Body of pancreas (tissue), 4 donors: ENCODE results near the gene ERICH4.

ENCODE experiments used
- POLR2A ChIP-seq, 3 donors: fragments of 450-650 bp; IDR thresholded peaks; one replicate each; pipeline ENCODE4 v1.6.1; 2016; ENCODE audit warnings: antibody characterized with exemption in 3 of 3, mild to moderate bottlenecking in 2 of 3
- TF ChIP-seq, protein P1 (sequence below), 7 experiments: fragments of 450-650 bp in 4 of 7; fragments of 200-600 bp in 3 of 7; sonication (generic) in 3 of 7; IDR thresholded peaks; one replicate each; pipeline ENCODE4 v1.5.1; 2016 to 2019; ENCODE audit warnings: antibody characterized with exemption in 7 of 7

DNA sequence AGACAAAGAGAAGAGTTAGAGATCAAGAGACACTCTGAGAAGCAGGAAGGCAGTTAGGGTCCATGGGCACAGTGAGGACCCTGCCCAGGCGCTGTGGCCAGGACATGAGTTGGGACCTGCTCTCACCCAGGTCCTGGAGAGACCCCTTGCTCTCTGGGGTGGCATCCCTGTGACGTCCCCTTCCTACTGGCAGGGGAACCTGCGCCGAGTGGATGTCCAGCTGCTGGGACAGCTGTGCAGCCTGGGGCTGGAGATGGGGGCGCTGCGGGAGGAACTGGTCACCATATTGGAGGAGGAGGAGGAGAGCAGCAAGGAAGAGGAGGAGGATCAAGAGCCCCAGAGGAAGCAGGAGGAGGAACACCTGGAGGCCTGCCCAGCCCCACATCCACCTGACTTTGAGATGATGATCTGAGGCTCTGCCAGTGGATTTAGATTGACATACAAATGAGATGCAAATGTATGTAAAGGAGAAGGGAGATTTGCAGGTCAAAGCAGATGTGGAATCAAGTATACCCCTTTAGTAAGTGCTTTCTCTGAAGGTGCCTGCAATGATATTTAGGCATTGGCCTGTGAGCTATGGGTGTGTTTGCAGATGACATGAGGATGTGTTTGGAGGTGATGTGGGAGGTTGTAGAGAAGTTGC, 978 bp downstream of the ERICH4 start:
- TF ChIP-seq, protein P1, sequence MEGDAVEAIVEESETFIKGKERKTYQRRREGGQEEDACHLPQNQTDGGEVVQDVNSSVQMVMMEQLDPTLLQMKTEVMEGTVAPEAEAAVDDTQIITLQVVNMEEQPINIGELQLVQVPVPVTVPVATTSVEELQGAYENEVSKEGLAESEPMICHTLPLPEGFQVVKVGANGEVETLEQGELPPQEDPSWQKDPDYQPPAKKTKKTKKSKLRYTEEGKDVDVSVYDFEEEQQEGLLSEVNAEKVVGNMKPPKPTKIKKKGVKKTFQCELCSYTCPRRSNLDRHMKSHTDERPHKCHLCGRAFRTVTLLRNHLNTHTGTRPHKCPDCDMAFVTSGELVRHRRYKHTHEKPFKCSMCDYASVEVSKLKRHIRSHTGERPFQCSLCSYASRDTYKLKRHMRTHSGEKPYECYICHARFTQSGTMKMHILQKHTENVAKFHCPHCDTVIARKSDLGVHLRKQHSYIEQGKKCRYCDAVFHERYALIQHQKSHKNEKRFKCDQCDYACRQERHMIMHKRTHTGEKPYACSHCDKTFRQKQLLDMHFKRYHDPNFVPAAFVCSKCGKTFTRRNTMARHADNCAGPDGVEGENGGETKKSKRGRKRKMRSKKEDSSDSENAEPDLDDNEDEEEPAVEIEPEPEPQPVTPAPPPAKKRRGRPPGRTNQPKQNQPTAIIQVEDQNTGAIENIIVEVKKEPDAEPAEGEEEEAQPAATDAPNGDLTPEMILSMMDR (IDR thresholded peaks at IDR 0.05): no peak
- no peak for TF ChIP-seq POLR2A (IDR thresholded peaks at IDR 0.05)
